NCI-H1417 (cell line): ENCODE measurements around the gene PTDSS2.

Experiments used
- DNase-seq, 3 experiments: peaks; one replicate each; lab custom pipeline; 2025; lab: John Stamatoyannopoulos, UW

The PTDSS2 gene

DNA sequence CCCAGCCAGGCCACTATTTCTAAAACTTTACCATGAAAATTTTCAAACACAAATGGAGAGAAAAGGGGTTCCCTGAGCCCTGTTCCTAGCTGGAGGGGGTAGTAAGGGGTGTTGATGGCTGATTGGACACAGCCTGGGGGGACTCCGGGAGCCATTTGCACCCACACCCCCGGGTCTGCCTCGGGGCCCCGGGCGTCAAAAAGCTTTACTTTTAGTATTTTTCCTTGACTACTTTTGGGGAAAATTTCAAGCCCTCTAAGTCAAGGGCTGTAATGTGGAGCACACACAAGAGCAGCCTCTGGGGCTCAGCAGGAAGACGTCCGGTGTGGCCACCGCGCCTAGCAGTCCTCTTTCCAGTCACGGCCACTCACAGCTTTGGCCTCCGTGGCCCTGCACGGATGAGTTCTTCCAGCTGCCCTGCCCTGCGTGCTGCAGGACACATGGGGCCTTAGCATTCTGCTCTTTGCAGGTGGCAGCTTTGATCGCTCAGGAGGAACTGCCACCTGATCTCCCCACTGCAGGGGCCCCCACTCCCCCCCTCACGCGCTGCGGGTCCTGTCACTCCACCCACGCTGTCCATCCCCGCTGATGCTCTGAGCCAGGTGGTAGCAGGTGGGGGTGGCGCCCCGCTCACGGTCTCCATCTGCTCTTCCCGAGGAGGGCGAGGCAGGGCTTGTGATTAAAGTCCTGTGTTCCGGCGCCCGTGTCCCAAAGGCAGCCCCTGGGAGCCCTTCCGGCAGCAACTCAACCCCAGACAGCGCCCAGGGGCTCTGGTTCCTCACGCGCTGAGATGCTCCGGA, 42.5 kb downstream of the PTDSS2 start:
- peak in 1 of 3 experiments; percentile 32 for DNase-seq

DNA sequence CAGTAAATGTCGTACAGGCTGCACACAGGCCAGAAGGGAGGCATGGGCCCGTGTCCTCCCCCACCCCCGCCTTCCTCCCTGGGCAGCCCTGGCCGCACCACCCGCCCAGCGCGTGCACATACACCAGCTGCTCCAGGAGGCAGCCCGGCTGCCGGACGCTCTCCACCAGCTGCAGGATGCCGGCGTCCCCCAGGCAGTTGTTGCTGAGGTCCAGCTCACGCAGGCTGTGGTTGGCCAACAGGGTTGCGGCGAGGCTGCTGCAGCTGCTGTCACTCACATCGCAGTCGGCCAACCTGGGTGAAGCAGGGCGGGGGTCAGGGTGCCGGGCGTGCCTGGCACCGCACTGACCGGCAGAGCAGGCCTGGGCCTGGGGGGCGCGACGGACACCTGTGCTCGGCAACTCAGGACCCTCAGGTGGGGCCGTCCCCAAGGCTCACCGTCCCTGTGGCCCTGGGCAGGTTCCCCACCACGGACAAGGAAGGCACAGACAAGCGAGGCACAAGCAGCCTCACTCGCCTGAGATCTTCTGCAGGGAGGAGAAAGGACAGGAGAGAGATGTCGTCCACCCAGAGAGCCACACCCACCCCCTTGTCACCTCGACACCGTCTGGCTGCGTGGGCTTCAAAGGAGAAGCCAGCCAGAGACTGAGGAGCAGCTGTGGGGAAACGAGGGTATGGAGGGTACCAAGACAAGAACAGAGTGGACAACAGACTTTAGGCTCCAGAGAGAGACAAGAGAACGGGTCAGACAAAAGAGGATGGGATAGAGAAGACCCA, 44.9 kb downstream of the PTDSS2 start:
- no peak for DNase-seq

DNA sequence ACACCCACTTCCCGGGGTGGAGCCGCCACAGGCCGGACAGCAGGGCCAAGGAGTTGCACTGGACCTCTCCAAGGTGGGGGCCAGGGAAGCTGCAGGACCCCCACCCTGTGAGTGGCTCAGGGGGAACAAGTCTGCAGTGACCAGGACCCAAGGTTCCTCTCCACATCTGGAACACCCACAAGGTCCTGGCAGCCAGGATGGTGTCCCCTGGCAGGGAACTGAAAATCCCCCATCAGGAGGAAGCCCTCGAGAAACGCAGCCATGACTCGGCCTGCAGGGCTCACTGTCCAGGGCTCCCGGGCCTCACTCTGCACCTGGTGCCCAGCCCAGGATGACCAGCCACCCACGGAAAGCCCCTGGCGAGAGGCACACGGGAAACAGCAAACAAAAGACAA, 45.5 kb downstream of the PTDSS2 start:
- DNase-seq, result no peak

DNA sequence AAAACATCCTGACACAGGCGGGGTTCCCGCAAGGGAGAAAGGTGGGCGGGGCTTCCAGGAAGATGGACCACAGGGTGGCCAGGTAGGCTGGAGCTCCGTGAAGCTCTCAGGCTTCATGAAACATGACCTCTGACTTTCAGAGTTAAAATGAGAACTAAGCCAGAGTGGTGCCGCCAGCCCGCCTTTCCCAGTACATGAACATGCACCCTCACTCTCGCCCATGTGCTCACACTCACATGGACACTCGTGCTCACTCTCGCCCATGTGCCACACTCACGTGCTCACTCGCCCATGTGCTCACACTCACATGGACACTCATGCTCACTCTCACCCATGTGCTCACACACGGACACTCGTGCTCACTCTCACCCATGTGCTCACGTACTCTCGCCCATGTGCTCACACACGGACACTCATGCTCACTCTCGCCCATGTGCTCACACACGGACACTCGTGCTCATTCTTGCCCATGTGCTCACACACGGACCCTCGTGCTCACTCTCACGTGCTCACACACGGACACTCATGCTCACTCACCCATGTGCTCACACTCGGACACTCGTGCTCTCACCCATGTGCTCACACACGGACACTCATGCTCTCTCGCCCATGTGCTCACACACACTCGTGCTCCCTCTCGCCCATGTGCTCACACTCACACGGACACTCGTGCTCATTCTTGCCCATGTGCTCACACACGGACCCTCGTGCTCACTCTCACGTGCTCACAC, 46.9 kb downstream of the PTDSS2 start:
- no peak for DNase-seq

DNA sequence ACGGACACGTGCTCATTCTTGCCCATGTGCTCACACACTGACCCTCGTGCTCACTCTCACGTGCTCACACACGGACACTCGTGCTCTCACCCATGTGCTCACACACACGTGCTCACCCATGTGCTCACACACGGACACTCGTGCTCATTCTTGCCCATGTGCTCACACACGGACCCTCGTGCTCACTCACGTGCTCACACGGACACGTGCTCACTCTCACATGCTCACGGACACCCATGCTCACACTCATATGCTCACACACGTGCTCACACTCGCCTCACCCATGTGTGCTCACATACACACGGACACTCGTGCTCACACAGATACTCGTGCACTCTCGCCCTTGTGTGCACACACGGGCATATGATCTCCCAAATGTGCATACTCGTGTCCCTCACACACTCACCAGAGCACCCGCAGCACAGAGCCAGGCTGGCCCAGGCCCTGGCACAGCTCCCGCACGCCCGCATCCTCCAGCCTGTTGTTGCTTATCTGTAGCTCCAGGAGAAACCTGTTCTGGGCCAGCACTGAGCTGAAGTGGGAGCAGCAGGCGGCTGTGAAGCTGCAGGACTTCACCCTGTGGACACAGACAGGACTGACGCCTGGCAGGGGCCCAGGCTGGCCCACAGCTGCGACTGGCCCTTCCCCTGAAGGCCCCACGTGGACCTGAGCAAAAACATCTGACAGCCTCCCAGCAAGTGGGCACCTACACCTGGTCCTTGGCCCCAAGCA, 47.7 kb downstream of the PTDSS2 start:
- no peak for DNase-seq

DNA sequence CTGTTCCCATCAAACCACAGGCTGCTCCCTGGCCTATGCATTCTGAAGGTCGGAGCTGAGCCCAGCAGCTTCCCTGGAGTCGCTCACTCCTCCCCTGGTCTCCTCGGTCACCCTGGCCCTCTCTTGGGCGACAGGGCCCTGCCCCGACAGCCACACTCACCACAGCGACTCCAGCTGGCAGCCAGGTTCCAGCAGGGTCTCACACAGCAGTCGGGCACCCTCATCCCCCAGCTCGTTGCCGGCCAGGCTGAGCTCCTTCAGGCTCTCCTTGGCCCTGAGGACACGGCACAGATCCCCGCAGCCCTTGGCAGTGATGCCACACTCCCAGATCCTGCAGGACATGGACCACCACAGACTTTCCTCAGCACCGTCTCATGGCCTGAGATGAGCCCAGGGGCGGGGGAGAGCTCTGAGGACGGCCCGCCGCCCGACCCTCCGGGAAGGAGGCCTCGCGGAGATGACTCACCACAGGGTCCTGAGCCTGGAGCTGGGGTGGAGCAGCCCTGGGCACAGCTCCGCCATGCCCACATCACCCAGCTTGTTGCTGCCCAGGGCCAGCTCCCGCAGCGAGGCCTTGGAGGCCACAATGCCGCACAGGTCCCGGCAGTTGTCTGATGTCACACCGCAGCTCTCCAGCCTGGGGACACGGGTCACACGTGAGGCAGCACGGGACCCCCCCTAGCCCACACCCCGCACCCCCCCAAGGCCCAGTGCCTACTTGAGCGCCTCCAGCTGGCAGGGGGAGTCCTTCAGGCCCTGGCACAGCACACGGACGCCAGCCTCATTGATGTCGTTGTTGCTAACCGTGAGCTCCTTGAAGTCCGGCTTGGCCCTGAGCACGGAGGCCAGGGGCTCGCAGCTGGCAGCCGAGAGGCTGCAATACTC, 48.5 kb downstream of the PTDSS2 start:
- no peak for DNase-seq

DNA sequence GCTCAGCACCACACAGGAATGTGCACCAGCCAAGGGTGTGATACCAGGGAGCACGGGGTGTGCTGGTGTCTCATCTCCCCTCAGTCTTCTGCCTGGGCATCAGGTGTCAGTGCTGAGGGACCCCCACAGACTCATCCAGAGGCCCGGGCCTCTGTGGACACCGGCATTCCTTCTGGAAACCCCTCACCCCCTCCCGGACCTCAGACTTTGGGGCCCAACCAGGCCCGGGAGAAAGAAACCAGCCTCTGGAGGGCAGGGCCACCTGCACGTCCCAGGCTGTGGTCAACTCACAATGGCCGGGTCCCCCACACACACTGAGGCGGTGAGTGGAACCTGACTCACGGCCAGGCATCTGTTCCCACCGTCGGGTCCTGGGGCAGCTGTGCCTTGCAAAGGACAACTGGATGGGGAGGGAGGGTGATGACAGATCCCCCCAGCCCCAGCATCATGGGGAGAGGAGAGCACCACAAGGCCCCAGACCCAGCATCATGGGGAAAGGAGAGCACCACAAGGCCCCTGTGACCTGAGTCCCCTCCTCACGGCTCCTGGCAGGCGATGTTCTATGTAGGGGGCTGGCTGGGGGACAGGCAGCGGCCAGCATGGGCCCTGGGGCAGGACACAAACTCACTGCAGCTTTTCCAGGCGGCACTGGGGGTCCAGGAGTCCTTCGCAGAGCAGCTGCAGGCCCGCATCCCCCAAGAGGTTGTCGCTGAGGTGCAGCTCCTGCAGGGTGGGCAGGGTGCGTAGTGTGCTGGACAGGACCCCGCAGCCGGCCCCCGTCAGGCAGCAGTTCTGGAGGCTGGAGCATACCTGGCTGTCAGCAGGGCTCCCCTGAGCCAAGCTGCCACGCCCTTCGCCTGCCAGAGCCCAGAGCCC, 49.4 kb downstream of the PTDSS2 start:
- DNase-seq, result no peak

DNA sequence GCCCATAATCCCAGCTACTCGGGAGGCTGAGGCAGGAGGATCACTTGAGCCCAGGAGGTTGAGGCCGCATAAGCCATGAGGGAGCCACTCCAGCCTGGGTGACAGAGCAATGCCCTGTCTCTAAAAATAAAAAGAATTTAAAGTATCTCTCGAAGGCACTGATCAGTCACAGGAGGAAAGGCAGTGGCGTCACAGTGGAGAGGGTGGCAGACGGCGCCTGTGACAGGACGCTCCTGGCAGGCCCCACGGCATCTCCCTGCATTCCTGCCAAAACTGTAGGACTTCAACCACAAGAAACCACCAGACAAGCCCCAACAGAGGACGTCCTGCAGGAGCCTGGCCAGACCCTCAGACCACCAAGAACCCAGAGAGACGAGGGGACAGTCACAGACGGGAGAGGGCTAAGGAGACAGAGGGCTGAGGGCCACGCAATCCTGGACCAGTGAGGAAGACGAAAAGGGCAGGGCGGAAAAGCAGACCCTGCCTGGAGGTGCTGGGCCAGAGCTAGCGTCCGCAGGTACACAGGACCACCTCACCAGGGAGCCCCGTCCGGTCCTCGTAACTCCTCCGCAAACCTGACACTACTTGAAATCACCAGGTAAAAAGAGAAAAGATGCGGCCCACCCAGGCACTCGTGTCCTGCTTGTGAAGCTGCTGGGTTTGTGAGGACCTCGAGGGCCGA, 51.1 kb downstream of the PTDSS2 start:
- no peak for DNase-seq

DNA sequence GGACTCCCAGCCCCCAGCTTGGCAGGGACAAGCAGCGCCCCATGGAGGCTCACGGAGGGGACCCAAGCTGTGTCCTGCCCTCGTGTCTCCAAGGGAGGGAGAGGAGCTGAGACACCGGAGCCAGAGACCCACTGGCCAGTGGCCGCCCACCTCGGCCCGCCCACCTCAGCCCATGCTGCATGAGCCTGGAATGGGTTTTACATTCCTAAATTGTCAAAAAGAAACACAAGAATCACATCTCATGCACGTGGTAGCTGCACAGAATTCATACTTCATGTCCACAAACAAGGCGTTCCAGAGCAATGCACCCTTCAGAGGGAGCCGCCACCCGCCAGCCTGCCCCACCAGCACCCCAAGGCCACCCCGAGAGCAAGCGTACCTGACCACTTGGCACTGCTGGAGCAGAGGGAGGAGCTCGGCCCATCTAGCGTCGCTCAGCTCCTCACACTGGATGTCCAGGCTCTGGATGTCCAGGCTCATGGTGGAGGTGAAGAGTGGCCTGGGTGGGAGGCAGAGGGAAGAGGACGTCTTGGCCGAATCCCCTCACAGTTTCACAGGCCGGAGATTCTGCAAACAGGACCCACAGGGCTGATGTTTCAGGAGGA, 51.7 kb downstream of the PTDSS2 start:
- DNase-seq, result no peak

DNA sequence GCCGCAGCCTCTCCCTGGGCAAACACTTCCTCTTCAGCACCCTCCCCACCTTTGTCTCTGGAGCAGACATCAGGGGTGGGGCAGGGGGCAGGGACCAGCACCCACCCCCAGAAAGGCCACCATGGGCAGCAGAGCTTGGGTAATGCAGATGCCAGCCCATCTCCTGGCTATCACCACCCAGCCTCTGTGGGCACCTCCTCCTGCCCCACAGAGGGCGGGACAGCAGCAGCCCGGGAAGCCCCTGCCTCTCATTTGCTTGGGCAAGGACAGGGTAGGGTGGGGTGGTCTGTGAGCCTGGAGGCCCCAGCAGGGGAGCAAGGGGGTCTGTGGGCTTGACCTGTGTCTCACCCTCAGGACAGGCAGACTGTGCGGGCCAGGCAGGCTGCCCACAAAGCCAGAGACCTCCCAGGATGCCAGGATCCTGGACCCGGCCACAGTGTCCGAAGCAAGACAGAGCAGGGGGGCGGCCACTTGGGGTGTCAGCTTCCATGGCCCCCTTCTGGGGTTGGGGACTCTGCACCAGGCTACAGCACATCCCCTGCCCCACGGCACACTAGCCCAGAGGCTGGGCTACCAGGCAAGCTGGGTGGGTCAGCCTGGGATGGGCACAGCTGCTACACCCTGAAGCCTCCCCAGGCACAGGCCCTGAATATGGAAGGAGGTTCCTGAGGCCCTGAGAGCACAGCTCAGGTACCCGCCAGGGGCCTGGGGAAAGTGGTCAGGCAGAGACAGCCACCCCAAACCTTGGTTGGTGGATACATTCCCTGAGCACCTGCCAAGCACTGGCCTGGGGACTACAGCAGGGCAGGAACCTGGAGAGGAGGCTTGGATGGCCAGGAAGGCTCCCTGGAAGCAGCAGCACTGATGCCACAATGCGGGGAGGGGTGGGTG, 52.5 kb downstream of the PTDSS2 start:
- no peak for DNase-seq

DNA sequence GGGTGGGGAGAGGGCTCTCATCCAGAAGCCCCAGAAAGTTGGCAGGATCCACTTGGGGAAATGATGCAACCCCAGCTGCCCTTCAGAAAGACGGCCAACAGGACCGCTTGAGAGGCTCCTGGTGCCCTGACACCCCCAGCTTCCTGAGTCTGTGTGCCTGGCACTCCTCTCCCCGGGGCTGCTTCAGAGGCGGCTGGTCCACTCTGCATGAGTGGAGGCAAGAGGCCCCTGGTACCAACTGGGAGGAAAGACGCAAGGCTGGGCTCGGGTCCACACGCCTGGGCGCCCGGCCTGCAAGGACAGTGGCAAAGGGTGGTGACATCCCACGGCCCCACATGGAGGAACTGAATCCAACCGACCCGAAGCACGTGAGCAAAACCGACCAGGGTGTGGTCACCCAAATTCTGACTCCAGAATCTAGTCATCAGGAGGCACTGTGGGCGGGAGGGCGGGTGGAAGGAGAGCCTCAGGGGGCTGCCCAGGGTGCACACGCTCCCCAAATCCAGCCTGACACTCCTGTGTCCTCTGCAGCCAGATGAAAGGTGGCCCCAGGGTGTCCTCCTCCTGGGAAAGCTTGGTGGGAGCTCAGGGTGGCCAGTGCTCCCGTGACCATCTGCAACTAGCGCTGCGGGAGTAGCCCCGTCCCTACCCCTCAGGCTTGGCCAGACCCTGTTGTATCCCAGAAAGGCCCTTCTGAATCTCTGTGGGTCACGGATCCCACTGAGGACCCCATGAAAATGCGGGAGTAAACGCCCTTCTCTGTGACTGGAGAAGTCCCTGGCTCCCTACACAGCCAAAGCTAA, 53.3 kb downstream of the PTDSS2 start:
- DNase-seq, result no peak

DNA sequence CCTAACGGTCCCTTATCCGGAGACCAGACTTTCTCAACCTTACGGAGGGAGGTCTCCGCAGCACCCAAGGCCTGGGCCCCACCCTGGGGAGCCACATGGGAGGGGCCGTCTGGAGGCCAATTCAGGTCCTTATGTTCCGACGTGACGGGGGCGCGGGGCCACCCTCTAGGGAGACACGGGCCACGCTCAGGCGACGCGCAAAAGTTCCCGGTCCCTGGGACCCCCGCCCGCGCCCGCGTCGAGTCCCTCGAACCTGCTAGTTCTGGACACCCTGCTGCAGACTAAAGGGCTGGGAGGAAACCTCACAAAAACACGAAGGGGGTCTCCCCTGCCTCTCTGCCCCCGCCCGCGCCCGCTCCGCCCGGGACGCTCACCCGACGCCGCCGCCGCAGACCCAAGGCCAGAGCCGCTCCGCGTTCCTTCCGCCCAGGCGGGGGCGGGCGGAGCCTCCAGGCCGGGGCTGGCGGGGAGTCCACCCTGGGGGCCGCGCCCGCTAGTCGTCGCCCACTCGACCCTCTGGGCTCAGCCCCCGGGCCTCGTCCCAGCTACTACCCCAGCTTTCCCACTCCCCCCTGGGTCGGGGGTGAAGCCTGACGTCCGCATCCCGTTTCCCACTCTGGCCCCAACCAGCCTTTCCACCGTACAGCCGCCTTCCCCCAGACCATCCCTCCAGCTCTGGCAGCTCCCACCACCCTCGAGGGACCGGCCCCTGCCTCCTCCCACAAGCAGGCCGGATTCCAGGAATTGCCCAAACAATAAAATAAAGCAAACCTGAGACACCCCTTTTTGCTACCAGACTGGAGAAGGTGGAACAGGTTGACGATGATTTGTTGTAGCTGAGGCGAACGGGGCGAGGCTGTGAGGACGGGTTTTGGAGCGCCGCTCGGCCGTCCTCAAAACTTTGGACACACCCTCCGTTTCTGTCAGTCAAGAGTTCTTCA, 54.2 kb downstream of the PTDSS2 start:
- no peak for DNase-seq

DNA sequence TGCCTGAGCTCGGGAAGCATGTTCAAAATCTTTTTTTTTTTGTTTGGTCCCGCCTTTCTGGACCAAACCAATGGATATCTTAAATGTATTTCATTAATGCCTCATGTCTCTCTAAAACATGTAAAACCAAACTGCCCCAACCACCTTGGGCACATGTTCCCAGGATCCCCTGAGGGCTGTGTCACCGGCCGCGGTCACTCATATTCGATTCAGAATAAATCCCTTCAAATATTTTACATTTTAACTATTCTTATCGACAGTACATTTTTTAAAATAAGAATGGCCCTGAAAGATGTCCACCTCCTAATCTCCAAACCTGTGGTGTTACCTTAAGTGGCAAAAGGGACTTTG, 54.9 kb downstream of the PTDSS2 start:
- DNase-seq, result no peak

DNA sequence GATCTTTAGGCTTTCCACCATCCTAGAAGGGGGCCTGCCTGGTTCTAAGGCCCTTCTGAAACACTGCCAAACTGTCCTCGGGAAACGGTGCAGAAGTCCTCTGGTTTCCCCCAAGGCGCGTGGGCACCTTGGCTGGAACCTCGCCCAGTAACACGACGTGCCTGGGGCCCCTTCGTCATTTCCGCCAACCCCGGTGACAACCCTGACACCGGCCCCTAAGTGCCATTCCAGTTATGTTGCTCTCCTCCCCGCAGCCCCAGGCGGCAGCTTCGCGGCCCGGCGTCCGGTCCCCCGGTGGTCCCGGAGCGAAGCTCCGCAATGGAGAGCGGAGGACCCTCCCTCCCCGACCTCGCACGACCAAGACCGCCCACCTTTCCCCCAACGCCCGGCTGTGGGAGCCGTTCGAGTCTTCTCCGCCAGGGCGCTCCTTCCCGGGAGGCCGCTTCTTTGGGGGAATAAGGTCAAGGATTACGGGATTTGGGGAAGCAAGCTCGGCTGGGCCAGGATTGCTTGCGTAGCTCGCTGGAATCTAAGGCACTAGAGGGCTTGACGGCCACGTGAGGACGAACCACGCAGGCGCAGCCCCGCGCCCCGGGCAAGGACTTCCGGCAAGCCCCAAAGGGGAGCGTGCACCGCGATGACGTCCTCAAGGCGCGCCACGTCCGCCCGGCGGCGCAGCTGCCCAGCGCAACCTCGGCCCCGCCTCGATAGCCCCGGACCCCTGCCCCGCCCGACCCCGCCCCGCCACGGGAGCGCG, 56.3 kb downstream of the PTDSS2 start:
- DNase-seq, result peak; percentile 92 to 98 (median 96)

DNA sequence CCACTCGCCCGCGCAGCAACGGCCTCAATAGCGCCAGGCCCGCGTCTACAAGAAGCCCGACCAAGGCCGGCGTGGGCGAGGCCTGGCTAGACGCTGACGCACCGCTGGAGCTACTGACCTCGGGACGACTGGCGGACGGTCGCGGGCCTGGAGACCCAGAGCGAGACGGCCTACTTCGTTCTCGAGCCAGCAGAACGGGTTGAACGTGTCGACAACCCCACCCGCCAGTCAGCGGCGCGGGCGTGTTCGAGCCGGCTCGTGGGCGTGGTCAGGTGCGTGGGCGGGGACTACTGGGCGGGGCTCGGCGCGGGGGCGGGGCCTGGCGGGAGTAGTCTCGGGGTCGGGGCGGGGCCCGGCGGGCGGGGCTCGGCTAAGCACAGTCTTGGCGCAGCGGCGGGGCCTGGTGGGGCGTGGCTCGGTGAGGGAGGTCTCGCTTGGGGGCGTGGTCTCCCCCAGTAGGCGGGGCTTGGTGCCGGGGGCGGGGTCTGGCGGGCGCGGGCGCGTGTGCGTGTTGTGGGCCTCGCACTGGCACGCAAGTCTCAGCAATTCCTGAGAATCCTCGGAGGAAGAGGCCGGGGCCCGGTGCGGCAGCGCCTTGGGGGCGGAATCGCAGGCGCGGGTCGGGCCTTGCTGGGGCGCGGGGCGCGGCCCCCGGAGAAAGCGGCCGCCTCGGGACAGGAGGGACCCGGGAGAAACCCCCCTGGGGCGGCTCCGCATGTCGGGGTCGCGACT, 57.1 kb downstream of the PTDSS2 start, which contains the start of gene RNH1:
RNH1 (minus strand) TSS at position 248 of the 732 bp plus-strand sequence. CDS start 5,080 bp downstream, outside the sequence.
- DNase-seq, result peak; percentile 92 to 96 (median 95)
